A549 treated with CpdA at 1 μM for 4 hours (cell line): ENCODE results near the gene CUEDC1. TPM values are rescaled to one million over a fixed set of nuclear protein-coding genes. Genes with fewer than 3 reads are reported as not detected.

Source experiments
- total RNA-seq: library from RNA; stranded (reverse); fragments of 200-300 nt; extraction: Qiagen RNA extraction; gene quantifications from 5 replicates; pipeline ENCODE4 v1.2.3, GENCODE V29; 2022; ENCODE audit warnings: low read depth

The CUEDC1 gene
- total RNA-seq = 47.4 to 55.3 TPM (median 51.3 TPM) in 5 replicates

GRCh38 chr17:57955183-57955931 lies at the start of gene CUEDC1:
Gene CUEDC1, minus strand, starts transcription at chr17:57955412. Its CDS starts 69,848 bp downstream, at chr17:57885564.

GRCh38 chr17:57987581-57988300 lies 32.5 kb upstream of the CUEDC1 start, which contains the start of gene VEZF1:
Gene VEZF1, minus strand, starts transcription at chr17:57988254. Its CDS starts 143 bp downstream, at chr17:57988111.

GRCh38 chr17:57849874-57850754 lies 105.1 kb downstream of the CUEDC1 start, which contains the start of gene MRPS23:
Gene MRPS23, minus strand, starts transcription at chr17:57850044. Its CDS starts 34 bp downstream, at chr17:57850010.

Other genes with a start within 250 kb of the CUEDC1 start
- gene CCDC182, start 210.1 kb downstream of the CUEDC1 start, total RNA-seq = not detected in 5 replicates
- gene MRPS23, start 105.4 kb downstream of the CUEDC1 start, total RNA-seq = 150 to 213 TPM (median 156 TPM) in 5 replicates
- 38.2 to 44.4 TPM (median 42.6 TPM) in 5 replicates for gene VEZF1, start 32.8 kb upstream of the CUEDC1 start, total RNA-seq
- gene SRSF1, start 51.8 kb upstream of the CUEDC1 start, total RNA-seq = 257 to 295 TPM (median 264 TPM) in 5 replicates
- 20.0 to 23.6 TPM (median 22.9 TPM) in 5 replicates for gene DYNLL2, start 128.0 kb upstream of the CUEDC1 start, total RNA-seq
- 0.01 to 0.03 TPM in 2 of 5 replicates, not detected in the others for gene OR4D1, start 193.0 kb upstream of the CUEDC1 start, total RNA-seq
- gene OR4D2, start 211.6 kb upstream of the CUEDC1 start, total RNA-seq = not detected in 5 replicates
- gene EPX, start 237.3 kb upstream of the CUEDC1 start, total RNA-seq = not detected in 5 replicates